SK-N-SH (cell line): ENCODE results near the gene PRDM15. TPM values are rescaled to one million over a fixed set of nuclear protein-coding genes. Genes with fewer than 3 reads are reported as not detected.

Experiments
- CTCF ChIA-PET: fragments of 300-600, 350-600 bp; formaldehyde crosslinking; extraction: SDS; loops from one replicate; lab custom pipeline; 2021; lab: Yijun Ruan, JAX
- POLR2A ChIA-PET: fragments of 350-600 bp; sonication (Branson Sonifier 250); formaldehyde crosslinking; extraction: SDS; loops from one replicate; lab custom pipeline; 2020; ENCODE audit warnings: antibody characterized with exemption, inconsistent platforms; lab: Yijun Ruan, JAX
- DNase-seq: peaks from one replicate; pipeline ENCODE4 v3.0.0; 2012
- H2AFZ ChIP-seq: fragments of 200-600 bp; sonication (generic); 2 replicates; pipeline ENCODE4 v1.8.1; 2016; ENCODE audit warnings: antibody characterized with exemption, mild to moderate bottlenecking, low read depth
- H3F3A ChIP-seq: fragments of 200-600 bp; sonication (generic); replicated peaks from 2 replicates; pipeline ENCODE3; 2016; ENCODE audit warnings: antibody characterized with exemption, mild to moderate bottlenecking; ENCODE audit not compliant: insufficient read depth
- H3K27ac ChIP-seq, 2 experiments: fragments of 200-500 bp in 1 of 2; fragments of 200-600 bp in 1 of 2; sonication (Bioruptor generic) in 1 of 2; sonication (generic), shearing (Covaris generic) in 1 of 2; 2 replicates each; pipeline versions ENCODE4 v1.5.1 to v1.6.1; 2014 to 2016; ENCODE audit warnings: low read depth in 2 of 2, inconsistent platforms in 1 of 2, low read length in 1 of 2, mild to moderate bottlenecking in 1 of 2, mixed read lengths in 1 of 2
- H3K27me3 ChIP-seq: fragments of 200-600 bp; sonication (generic), shearing (Covaris generic); 2 replicates; pipeline ENCODE4 v1.6.1; 2016; ENCODE audit warnings: mixed run types; ENCODE audit not compliant: insufficient read depth
- H3K36me3 ChIP-seq, 2 experiments: fragments of 200-500 bp in 1 of 2; fragments of 200-600 bp in 1 of 2; sonication (Bioruptor generic) in 1 of 2; sonication (generic) in 1 of 2; replicated peaks in 1 of 2; 2 replicates each; pipeline versions ENCODE3 to v1.5.1; 2014 to 2016; ENCODE audit warnings: low read length in 1 of 2, mild to moderate bottlenecking in 1 of 2; ENCODE audit not compliant: insufficient read depth in 2 of 2, control insufficient read depth in 1 of 2
- H3K4me1 ChIP-seq, 2 experiments: fragments of 200-500 bp in 1 of 2; fragments of 200-600 bp in 1 of 2; sonication (Bioruptor generic) in 1 of 2; sonication (generic), shearing (Covaris generic) in 1 of 2; 2 replicates each; pipeline versions ENCODE4 v1.5.1 to v1.6.1; 2014 to 2016; ENCODE audit warnings: low read depth in 1 of 2, low read length in 1 of 2, mixed run types in 1 of 2; ENCODE audit not compliant: insufficient read depth in 2 of 2, control insufficient read depth in 1 of 2
- H3K4me2 ChIP-seq: fragments of 200-600 bp; sonication (generic), shearing (Covaris generic); 2 replicates; pipeline ENCODE4 v1.6.1; 2017; ENCODE audit warnings: mixed run types
- H3K4me3 ChIP-seq, 2 experiments: fragments of 200-500 bp in 1 of 2; fragments of 200-600 bp in 1 of 2; sonication (Bioruptor generic) in 1 of 2; sonication (generic), shearing (Covaris generic) in 1 of 2; 2 replicates each; pipeline versions ENCODE4 v1.5.1 to v1.8.1; 2014 to 2016; ENCODE audit warnings: low read depth in 2 of 2, inconsistent platforms in 1 of 2, low read length in 1 of 2, mild to moderate bottlenecking in 1 of 2, mixed read lengths in 1 of 2, moderate library complexity in 1 of 2
- H3K79me2 ChIP-seq: fragments of 200-600 bp; sonication (generic); 2 replicates; pipeline ENCODE4 v1.8.1; 2017; ENCODE audit warnings: mild to moderate bottlenecking; ENCODE audit not compliant: insufficient read depth
- H3K9ac ChIP-seq: fragments of 200-600 bp; sonication (generic); 2 replicates; pipeline ENCODE4 v1.6.1; 2017; ENCODE audit warnings: mixed run types
- H3K9me2 ChIP-seq: fragments of 200-600 bp; sonication (generic); 2 replicates; pipeline ENCODE4 v1.6.1; 2017; ENCODE audit warnings: mixed run types
- H3K9me3 ChIP-seq: fragments of 200-600 bp; sonication (generic); 2 replicates; pipeline ENCODE4 v1.6.1; 2017; ENCODE audit warnings: mixed run types, mild to moderate bottlenecking, moderate library complexity
- H4K20me1 ChIP-seq: fragments of 200-600 bp; sonication (generic); 2 replicates; pipeline ENCODE4 v1.6.1; 2017; ENCODE audit warnings: mild to moderate bottlenecking, mixed run types; ENCODE audit not compliant: insufficient read depth
- CTCF ChIP-seq: fragments of 200-600 bp; sonication (generic); IDR thresholded peaks from 2 replicates; pipeline ENCODE4 v1.6.1; 2017; ENCODE audit warnings: antibody characterized with exemption, mild to moderate bottlenecking, moderate library complexity
- FOSL2 ChIP-seq: IDR thresholded peaks from 2 replicates; pipeline ENCODE4 v1.4.0; 2012; ENCODE audit warnings: low read depth, mild to moderate bottlenecking, moderate library complexity, borderline replicate concordance
- FOXJ3 ChIP-seq: sonication (generic); formaldehyde crosslinking; IDR thresholded peaks from 2 replicates; pipeline ENCODE4 v1.5.1; 2020; ENCODE audit warnings: mild to moderate bottlenecking, missing genetic modification reagents
- FOXM1 ChIP-seq: IDR thresholded peaks from 2 replicates; pipeline ENCODE4 v1.4.0; 2012; ENCODE audit warnings: low read depth, mild to moderate bottlenecking
- JUND ChIP-seq: IDR thresholded peaks from 2 replicates; pipeline ENCODE4 v1.4.0; 2012
- PBX3 ChIP-seq: IDR thresholded peaks from 2 replicates; pipeline ENCODE4; 2012
- POLR2AphosphoS5 ChIP-seq: IDR thresholded peaks from 2 replicates; pipeline ENCODE4 v1.6.1; 2012; ENCODE audit warnings: low read depth, low read length
- RXRA ChIP-seq: IDR thresholded peaks from 2 replicates; pipeline ENCODE4 v1.4.0; 2012; ENCODE audit warnings: low read depth, mild to moderate bottlenecking, borderline replicate concordance
- SIN3A ChIP-seq: IDR thresholded peaks from 2 replicates; pipeline ENCODE4 v1.6.1; 2012; ENCODE audit warnings: low read depth, mild to moderate bottlenecking, low read length, moderate library complexity, borderline replicate concordance
- SMC3 ChIP-seq: IDR thresholded peaks from 2 replicates; pipeline ENCODE4 v1.6.1; 2012; ENCODE audit warnings: low read depth, low read length, improper control_type of control experiment
- TAF1 ChIP-seq: IDR thresholded peaks from 2 replicates; pipeline ENCODE4 v1.6.1; 2012; ENCODE audit warnings: low read depth, mild to moderate bottlenecking, low read length, moderate library complexity, borderline replicate concordance
- WGBS: methylation state at CpG from one replicate; pipeline ENCODE4 v1.1.6; 2017; ENCODE audit warnings: low lambda C conversion rate; 5-methylcytosine and 5-hydroxymethylcytosine counted together
- polyA plus RNA-seq, 3 experiments: library from polyadenylated mRNA; depleted of rRNA; stranded (reverse); fragments of >200 nt; gene quantifications; 2 replicates each; pipeline ENCODE4 v1.2.3, GENCODE V29; 2012

PRDM15 gene
- polyA plus RNA-seq, 1 of the 3 experiments (the other 2 are of a cell fraction), result 7.0 TPM

- Histone ChIP-seq H3K9me2 (no peaks in the 10 kb centered on the region), H3K4me1 (peaks cover 0 to 3% of the 10 kb centered on the region in 2 experiments; a peak in 1 of 4 replicates), H4K20me1 (no peaks in the 10 kb centered on the region), H3K9ac (no peak overlapping the region), H3K79me2 (peaks cover 6% of the 10 kb centered on the region), H3K27me3 (no peaks in the 10 kb centered on the region), H3K4me2 (no peak overlapping the region), H3K9me3 (no peaks in the 10 kb centered on the region), H3K36me3 (peaks cover 0 to 13% of the 10 kb centered on the region in 2 experiments), H2AFZ (no peak overlapping the region), H3K4me3 (no peak overlapping the region), H3K27ac (no peak overlapping the region), H3F3A (no peaks in the 10 kb centered on the region)
- CTCF ChIA-PET, result interaction anchor here (1.1 kb wide), 1 partner anchor 255 kb away, joined by 5 read pairs; no protein-coding TSS in a partner anchor
- WGBS, result 93% methylated on average over 4 of the region's 4 CpGs
- TF ChIP-seq CTCF (no peak), FOSL2 (no peak), FOXM1 (no peak), FOXJ3 (no peak), TAF1 (no peak), POLR2AphosphoS5 (no peak), PBX3 (no peak), RXRA (no peak), JUND (no peak)
- POLR2A ChIA-PET, result no interaction called here
- DNase-seq, result no peak
Observed at GRCh38 chr21:41861255-41861654, 17.9 kb downstream of the PRDM15 start.

- no peak overlapping the region for H3K4me3 ChIP-seq
Observed at GRCh38 chr21:41859297-41859980, 19.7 kb downstream of the PRDM15 start.

More at GRCh38 chr21:41859297-41859980, 19.7 kb downstream of the PRDM15 start:
- Histone ChIP-seq H3K36me3 (peaks cover 0 to 15% of the 10 kb centered on the region in 2 experiments), H3K9ac (no peak overlapping the region), H3K27ac (no peak overlapping the region), H3K9me3 (no peaks in the 10 kb centered on the region), H3K27me3 (no peaks in the 10 kb centered on the region), H2AFZ (no peak overlapping the region), H3K4me2 (no peak overlapping the region), H4K20me1 (no peaks in the 10 kb centered on the region), H3K4me1 (peaks cover 0 to 3% of the 10 kb centered on the region in 2 experiments; a peak in 1 of 4 replicates), H3F3A (no peaks in the 10 kb centered on the region), H3K79me2 (no peaks in the 10 kb centered on the region; the same call in 1 of the 2 replicates), H3K9me2 (no peaks in the 10 kb centered on the region)
- ChIA-PET CTCF (interaction anchor here (1.3 to 1.4 kb wide), 2 partner anchors 19 to 43 kb away, joined by 5 read pairs; no protein-coding TSS in a partner anchor), POLR2A (no interaction called here)
- DNase-seq, result no peak
- TF ChIP-seq FOSL2 (no peak), SIN3A (no peak), SMC3 (no peak), RXRA (no peak)
- WGBS, result 92% methylated on average over 16 of the region's 23 CpGs
